GM19438 (cell line): Measurements from ENCODE around the gene BGLAP.

ENCODE experiments used
- ATAC-seq: cut with Tn5 transposase; IDR thresholded peaks from one replicate; pipeline ENCODE4 v1.9.1; 2021; ENCODE audit warnings: low read depth; ENCODE audit not compliant: unreplicated experiment

BGLAP gene

DNA sequence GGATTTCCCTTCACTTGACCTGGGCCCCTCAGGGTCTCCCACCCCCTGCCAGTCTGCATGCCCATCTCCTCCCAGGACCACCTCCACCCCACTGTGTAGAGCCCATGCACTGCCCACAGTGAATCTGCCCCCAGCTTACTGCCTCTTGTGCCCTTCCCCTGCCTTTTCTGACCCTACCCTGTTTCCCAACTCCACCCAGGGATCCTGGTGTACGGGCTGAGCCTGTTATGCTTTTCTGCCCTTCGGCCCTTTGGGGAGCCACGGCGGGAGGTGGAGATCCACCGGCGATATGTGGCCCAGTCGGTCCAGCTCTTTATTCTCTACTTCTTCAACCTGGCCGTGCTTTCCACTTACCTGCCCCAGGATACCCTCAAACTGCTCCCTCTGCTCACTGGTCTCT, 44.1 kb downstream of the BGLAP start:
- ATAC-seq: no peak

DNA sequence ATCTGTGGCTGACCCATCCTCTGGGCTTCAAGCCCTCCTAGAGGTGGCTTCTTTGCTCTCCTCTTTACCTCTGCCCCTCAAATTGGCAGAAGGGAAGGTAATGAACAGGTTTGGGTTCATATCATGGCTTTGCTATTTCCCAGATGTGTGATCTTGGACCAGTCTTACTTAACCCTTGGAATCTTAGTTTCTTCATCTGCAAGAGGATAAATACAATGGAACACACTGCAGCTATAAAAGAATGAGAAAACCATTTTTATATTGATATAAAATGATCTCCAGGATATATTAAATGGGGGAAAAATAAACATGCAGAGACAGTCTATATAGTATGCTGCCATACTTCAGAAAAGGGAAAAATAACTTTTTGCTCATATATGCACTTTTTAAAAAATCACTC, 47.9 kb downstream of the BGLAP start:
- ATAC-seq: no peak

DNA sequence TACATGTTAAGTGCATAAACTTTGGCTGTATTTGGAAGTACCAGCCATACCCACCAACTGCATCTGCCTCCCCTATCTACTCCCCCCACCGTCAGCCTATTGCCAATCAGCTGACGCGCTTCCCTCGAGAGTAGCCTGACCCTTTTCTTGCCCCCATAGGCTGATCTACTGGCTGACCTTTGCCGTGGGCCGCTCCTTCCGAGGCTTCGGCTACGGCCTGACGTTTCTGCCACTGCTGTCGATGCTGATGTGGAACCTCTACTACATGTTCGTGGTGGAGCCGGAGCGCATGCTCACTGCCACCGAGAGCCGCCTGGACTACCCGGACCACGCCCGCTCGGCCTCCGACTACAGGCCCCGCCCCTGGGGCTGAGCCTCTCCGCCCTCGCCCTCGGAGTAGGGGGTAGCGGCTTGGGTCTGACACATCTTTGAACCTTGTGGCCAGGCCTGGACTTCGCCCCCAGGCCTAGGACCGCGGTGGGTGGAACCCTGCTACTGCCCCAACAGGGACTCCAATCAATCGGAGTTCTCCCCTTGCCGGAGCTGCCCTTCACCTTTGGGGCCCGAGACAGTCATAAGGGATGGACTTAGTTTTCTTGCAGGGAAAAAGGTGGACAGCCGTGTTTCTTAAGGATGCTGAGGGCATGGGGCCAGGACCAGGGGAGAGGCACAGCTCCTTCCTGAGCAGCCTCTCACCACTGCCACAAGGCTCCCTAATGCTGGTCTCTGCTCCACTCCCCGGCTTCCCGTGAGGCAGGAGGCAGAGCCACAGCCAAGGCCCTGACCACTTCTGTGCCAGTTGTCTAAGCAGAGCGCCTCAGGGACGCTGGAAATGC, 49.5 kb downstream of the BGLAP start:
- ATAC-seq: no peak
